SU-DHL-6 (cell line): ENCODE results near the gene TMIGD1.

ENCODE experiments used
- CTCF ChIP-seq: fragments of 200-600 bp; sonication (generic); IDR thresholded peaks from one replicate; pipeline ENCODE4 v1.5.1; 2017; ENCODE audit warnings: antibody characterized with exemption, mild to moderate bottlenecking, low read length, moderate library complexity; ENCODE audit not compliant: insufficient read depth, poor library complexity, severe bottlenecking
- EZH2phosphoT487 ChIP-seq: fragments of 200-600 bp; sonication (generic), shearing (Covaris generic); conservative IDR thresholded peaks from 2 replicates; pipeline ENCODE4 v1.6.1; 2018; ENCODE audit warnings: mild to moderate bottlenecking, antibody characterized with exemption, low read length, moderate library complexity, mixed read lengths

DNA sequence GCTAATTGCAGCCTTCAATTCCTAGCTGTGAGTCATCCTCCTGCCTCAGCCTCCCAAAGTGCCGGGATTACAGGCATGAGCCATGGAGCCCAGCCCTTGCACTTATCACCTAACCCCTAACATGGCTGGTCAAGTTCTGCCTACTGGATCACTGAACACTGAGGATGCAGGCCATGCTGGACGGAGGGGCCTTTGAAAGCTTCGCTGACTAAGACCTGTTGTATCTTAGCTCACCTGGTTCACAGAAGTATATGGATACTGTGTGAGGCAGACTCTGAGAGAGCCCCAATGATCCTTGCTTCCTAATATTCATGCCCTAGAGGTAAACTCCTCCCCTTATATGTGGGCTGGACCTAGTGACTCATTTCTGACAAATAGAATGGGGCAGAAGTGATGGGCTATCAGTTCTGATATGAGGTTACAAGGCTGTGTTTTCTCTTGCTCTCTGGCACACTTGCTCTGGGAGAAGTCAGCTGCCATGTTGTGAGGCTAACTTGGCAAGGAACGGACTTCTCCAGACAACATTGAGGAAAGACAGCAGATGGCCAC, 11.7 kb upstream of the TMIGD1 start:
- TF ChIP-seq CTCF (no peak), EZH2phosphoT487 (no peak)
